ENCODE measurements around the gene SH3BGRL2.
A peak's percentile ranks its signal among the peaks of the same experiment; 100 is the strongest.

The SH3BGRL2 gene

DNA sequence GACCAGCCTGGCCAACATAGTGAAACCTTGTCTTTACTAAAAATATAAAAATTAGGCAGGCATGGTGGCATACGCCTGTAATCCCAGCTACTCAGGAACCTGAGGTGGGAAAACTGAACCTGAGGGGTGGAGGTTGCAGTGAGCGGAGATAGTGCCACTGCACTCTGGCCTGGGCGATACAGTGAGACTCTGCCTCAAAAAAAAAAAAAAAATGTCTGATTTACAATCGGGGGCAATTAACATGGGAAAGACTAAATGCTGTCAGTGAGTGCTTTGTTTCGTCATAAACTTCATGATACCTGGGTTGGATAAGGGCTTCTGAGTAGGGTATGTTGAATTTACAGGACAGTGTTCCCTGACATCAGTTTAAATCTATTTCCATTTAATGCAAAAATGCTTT, 8.0 kb upstream of the SH3BGRL2 start:
- no peak overlapping the region for H3K4me3 ChIP-seq (replicated peaks in 1 of 2; ENCODE audit: low read depth in 2 of 2, low read length in 2 of 2)
- DNase-seq (ENCODE audit: low read depth in 2 of 2), result no peak
- TF ChIP-seq CTCF (IDR thresholded peaks at IDR 0.05; ENCODE audit: low read depth, low read length), result no peak

DNA sequence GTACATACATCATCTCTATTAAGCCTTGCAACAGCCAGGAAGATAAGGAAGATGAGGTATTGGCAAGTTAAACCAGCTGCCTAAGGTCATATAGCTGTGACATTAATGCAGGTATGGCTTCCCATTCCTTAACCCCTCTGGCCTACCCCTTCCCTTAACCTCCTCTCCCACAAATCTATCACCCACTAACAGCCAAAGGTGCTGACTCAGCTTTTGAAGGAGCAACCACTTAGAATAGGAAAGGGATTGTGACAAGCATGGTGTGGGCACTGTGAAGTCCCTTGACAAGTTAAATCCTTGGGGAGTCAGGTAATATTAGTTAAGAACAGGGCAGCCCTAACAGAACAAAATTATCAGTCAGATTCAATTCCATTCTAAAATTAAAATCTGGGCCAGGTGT, 5.4 kb upstream of the SH3BGRL2 start:
- H3K4me3 ChIP-seq (replicated peaks in 1 of 2; ENCODE audit: low read depth in 2 of 2, low read length in 2 of 2), result no peak overlapping the region
- DNase-seq (ENCODE audit: low read depth in 2 of 2), result no peak
- no peak for TF ChIP-seq CTCF (IDR thresholded peaks at IDR 0.05; ENCODE audit: low read depth, low read length)

GRCh38 chr6:79626811-79627210, 4.3 kb upstream of the SH3BGRL2 start:
- TF ChIP-seq CTCF (IDR thresholded peaks at IDR 0.05; ENCODE audit: low read depth, low read length), result no peak
- no peak for DNase-seq (ENCODE audit: low read depth in 2 of 2)
- no peak overlapping the region for H3K4me3 ChIP-seq (replicated peaks in 1 of 2; ENCODE audit: low read depth in 2 of 2, low read length in 2 of 2)

DNA sequence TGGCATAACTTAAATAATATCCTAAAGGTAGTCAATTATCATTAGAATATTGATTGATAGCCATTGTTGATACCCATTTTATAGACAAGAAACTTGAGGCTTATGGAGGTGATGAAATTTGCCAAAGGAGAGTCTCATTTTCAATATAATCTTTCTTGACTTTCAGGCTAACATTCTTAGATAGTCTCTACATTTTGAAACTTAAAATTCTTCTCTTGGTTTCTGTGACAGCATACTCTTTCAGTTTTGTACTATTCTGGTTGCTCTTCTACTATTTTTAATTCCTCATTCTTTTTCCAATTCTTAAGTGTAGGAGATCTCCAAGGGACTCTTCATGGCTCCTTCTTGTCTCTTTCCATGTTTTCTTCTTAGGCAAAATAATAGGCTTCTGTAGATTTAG, 3.7 kb upstream of the SH3BGRL2 start:
- no peak overlapping the region for H3K4me3 ChIP-seq (replicated peaks in 1 of 2; ENCODE audit: low read depth in 2 of 2, low read length in 2 of 2)
- DNase-seq (ENCODE audit: low read depth in 2 of 2), result no peak
- TF ChIP-seq CTCF (IDR thresholded peaks at IDR 0.05; ENCODE audit: low read depth, low read length), result no peak

DNA sequence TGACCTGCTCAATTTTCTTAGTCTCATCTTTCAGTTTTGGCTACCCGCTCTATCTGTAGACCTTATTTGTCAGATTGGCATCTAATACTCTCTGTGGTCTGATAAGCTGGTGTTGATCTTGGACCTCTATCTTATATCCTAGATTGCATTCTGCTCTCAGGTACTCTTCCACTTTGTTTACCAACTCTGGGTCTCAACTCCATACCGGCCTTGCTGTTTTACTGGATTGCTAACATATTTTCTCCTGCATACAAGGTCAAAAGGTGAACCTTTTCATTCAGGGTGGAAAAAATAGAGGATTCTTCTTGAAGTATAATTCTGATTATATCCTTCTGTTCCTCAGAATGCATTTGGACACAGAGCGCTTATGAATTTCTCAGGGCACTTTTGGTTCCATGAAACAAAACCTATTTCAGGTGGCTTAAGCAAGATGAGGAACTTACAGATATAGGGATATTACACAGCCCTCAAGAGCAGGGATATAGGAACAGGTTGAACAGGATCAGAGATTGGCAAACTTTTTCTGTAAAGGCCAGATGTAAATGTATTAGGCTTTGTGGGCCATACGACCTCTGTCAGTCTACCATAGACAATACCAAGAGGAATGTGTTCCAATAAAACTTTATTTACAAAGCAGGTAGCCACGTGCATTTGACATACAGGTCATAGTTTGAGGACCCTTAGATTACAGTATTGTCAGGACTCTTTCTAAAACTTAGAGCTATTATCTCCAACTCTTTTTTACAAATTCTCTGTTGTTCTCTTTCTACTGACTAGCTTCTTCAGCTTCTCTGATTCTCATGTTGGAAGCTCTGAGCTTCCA, 2.5 kb upstream of the SH3BGRL2 start:
- no peak for DNase-seq (ENCODE audit: low read depth in 2 of 2)
- TF ChIP-seq CTCF (IDR thresholded peaks at IDR 0.05; ENCODE audit: low read depth, low read length), result no peak
- no peak overlapping the region for H3K4me3 ChIP-seq (replicated peaks in 1 of 2; ENCODE audit: low read depth in 2 of 2, low read length in 2 of 2)

DNA sequence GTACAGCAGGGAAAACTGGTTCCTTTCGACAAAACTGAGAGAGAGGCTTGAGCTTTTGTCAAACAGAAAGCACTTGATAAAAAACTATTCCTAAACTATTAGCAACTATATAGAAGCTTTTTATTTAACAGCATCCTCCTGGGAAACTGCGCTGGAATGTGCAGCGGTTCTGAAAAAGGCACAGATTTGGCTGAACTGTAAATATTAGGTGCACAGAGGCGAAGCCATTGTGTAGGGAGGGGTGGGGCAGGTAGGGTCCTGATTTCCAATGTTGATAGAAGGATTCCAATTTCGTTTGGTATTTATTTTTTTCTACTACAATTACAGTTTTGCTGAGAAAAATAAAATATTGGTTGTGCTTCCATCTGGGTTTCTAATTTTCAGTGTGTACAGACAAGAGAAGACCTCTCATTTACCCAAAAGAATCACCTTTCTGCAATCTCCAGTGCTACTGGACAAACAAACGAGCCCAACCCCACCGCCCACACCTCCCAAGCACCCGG, 698 bp upstream of the SH3BGRL2 start:
- DNase-seq (ENCODE audit: low read depth in 2 of 2), result no peak
- H3K4me3 ChIP-seq (replicated peaks in 1 of 2; ENCODE audit: low read depth in 2 of 2, low read length in 2 of 2), result peak overlapping the region; percentile 73 to 76
- TF ChIP-seq CTCF (IDR thresholded peaks at IDR 0.05; ENCODE audit: low read depth, low read length), result no peak
